Right lobe of liver (tissue), 4 donors: ENCODE data around the gene P2RY8.

Source experiments
- POLR2A ChIP-seq: fragments of 450-650 bp; IDR thresholded peaks from one replicate; pipeline ENCODE4 v1.6.1; 2017; ENCODE audit warnings: antibody characterized with exemption, mild to moderate bottlenecking
- TF ChIP-seq, protein P1 (sequence below), 4 donors: fragments of 200-600 bp in 3 of 4; fragments of 450-650 bp in 1 of 4; IDR thresholded peaks; one replicate each; pipeline versions ENCODE4 v1.5.1 to v1.8.0; 2016 to 2022; ENCODE audit warnings: antibody characterized with exemption in 4 of 4, mild to moderate bottlenecking in 2 of 4
- donor health status: DM: no; HTN: no; CAD: no.
- donor health status: DM: no; HTN: no; CAD: no.
- donor health status: DM: no; HTN: yes; CAD: no.

DNA sequence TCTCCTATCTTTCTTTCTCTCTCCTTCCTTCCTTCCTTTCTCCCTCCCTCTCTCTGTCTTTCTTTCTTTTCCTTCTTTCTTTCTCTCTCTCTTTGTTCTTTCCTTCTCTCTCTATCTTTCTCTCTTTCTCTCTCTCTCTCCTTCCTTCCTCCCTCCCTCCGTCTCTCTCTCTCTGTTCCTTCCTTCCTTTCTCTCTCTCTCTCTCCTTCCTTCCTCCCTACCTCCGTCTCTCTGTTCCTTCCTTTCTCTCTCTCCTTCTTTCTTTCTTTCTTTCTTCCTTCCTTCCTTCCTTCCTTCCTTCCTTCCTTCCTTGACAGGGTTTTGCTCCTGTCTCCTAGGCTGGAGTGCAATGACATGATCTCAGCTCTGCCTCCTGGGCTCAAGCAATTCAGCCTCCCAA is 24.2 kb upstream of the P2RY8 start:
- TF ChIP-seq, protein P1, sequence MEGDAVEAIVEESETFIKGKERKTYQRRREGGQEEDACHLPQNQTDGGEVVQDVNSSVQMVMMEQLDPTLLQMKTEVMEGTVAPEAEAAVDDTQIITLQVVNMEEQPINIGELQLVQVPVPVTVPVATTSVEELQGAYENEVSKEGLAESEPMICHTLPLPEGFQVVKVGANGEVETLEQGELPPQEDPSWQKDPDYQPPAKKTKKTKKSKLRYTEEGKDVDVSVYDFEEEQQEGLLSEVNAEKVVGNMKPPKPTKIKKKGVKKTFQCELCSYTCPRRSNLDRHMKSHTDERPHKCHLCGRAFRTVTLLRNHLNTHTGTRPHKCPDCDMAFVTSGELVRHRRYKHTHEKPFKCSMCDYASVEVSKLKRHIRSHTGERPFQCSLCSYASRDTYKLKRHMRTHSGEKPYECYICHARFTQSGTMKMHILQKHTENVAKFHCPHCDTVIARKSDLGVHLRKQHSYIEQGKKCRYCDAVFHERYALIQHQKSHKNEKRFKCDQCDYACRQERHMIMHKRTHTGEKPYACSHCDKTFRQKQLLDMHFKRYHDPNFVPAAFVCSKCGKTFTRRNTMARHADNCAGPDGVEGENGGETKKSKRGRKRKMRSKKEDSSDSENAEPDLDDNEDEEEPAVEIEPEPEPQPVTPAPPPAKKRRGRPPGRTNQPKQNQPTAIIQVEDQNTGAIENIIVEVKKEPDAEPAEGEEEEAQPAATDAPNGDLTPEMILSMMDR (IDR thresholded peaks at IDR 0.05), result no peak
- no peak for TF ChIP-seq POLR2A
